BJ (cell line): ENCODE measurements around the gene EIF4E3. TPM values are rescaled to one million over a fixed set of nuclear protein-coding genes. Genes with fewer than 3 reads are reported as not detected.

Experiments used
- CTCF ChIA-PET: fragments of 350-600 bp; formaldehyde crosslinking; extraction: SDS; loops from one replicate; lab custom pipeline; 2021; ENCODE audit warnings: antibody characterized with exemption, inconsistent platforms; lab: Yijun Ruan, JAX
- POLR2A ChIA-PET: fragments of 300-600 bp; sonication (Branson Sonifier 250); formaldehyde crosslinking; extraction: SDS; loops from one replicate; lab custom pipeline; 2021; ENCODE audit warnings: antibody characterized with exemption; lab: Charles Lee
- DNase-seq: peaks from one replicate; pipeline ENCODE4 v3.0.0-alpha.2; 2011; ENCODE audit warnings: low read depth
- H3K27me3 ChIP-seq: 2 replicates; pipeline ENCODE4 v1.6.0; 2011; ENCODE audit warnings: low read length; ENCODE audit not compliant: control insufficient read depth, insufficient read depth
- H3K36me3 ChIP-seq: 2 replicates; pipeline ENCODE4 v1.5.1; 2011; ENCODE audit warnings: low read length; ENCODE audit not compliant: control insufficient read depth, insufficient read depth
- H3K4me3 ChIP-seq: 2 replicates; pipeline ENCODE4 v1.5.1; 2011; ENCODE audit warnings: low read depth, mild to moderate bottlenecking, control low read depth, low read length
- CTCF ChIP-seq: IDR thresholded peaks from 2 replicates; pipeline ENCODE4 v1.5.1; 2011; ENCODE audit warnings: low read depth, mild to moderate bottlenecking, control low read depth, inconsistent platforms, low read length, moderate library complexity; ENCODE audit not compliant: insufficient read depth
- polyA plus RNA-seq: library from polyadenylated mRNA; depleted of rRNA; stranded (reverse); fragments of >200 nt; gene quantifications from 2 replicates; pipeline ENCODE4 v1.2.3, GENCODE V29; 2011

Gene EIF4E3
- polyA plus RNA-seq, 1 experiment: 1.1 TPM

DNA sequence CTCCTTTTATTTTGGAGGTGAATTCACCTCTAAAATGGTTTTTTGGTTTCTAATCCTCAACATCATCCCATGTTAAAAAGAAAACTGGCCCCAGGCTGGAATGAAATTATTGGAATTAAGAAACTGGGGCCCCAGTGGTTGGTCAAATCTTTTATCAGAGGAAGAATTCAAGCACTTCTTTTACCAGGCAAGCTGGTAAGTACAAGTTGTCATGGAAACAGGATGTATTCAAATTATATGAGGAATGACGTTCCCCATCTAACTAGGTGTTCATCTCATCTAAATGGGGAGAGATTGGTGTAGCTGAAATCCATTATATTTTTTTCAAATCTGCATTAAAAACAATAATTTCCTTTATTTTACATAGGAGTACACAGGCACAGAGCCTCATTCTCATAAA lies 9.7 kb upstream of the EIF4E3 start:
- no peak overlapping the region for H3K4me3 ChIP-seq
- no peak for DNase-seq
- CTCF ChIA-PET: interaction anchor here (0.9 kb wide), 1 partner anchor 8 kb away, joined by 3 read pairs; no protein-coding TSS in a partner anchor
- POLR2A ChIA-PET: no interaction called here
- H3K27me3 ChIP-seq: peaks cover 3% of the 10 kb centered on the region; the same call in 1 of the 2 replicates
- H3K36me3 ChIP-seq: no peaks in the 10 kb centered on the region
- no peak for TF ChIP-seq CTCF

DNA sequence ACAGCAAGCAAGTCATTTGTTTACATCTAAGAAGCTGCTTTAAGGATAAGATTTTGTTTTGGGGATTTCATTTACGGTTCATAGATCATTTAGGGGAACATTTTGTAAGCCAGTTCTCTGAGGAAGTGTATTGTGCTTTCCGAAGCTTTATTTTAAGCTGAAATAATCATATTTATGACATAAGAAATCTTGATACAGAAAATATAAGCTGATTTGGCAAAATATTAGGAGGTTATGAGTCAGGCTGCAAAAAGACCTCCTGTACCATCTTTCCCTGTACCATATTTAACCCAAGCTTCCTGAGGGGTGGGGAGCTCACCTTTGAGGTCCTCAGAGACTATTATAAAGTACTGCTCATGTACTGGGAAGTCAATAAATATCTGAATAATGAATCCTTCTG lies 8.1 kb upstream of the EIF4E3 start:
- no peak for TF ChIP-seq CTCF
- Histone ChIP-seq H3K36me3 (no peaks in the 10 kb centered on the region), H3K4me3 (no peak overlapping the region), H3K27me3 (peaks cover 3% of the 10 kb centered on the region; the same call in 1 of the 2 replicates)
- POLR2A ChIA-PET: no interaction called here
- CTCF ChIA-PET: no interaction called here
- DNase-seq: no peak

- CTCF ChIA-PET: interaction anchor here (0.6 to 0.7 kb wide), 2 partner anchors 1079 to 1596 kb away, joined by 3 read pairs; no protein-coding TSS in a partner anchor
Measured at GRCh38 chr3:71732637-71733036, 7.4 kb upstream of the EIF4E3 start.

DNA sequence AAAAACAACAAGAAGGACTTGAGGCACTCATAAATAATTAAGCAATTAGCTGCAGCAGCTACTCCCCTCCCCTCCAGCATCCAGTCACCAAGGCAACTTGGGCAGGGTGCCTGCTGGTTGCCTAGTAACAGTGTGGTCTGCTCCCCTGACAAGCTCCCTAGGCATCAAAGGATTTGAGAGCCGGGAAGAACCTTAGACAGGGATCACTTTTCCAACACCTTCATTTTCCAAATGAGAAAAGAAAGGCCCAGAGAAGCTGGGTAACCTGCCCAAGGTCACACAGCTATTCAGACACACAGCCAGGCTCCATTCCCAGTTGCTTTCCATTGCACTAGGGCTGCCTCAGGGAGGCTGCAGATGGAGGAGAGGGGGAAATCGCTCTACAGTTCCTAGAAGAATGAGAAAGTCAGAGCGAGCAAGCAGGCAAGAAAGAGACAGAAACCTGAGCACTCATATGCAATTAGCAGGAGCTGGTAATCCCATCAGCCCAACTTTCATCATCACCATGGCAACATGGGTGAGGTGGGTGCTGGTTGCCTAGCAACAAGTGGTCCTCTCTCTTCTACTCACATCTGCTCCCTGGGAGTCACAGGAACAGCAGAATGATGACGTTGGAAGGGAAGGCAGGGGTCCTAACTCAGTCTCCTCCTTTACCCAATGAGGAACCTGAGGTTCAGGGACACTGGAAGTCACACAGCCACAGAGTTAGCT lies 3.6 kb upstream of the EIF4E3 start:
- TF ChIP-seq CTCF: no peak
- ChIA-PET POLR2A (no interaction called here), CTCF (interaction anchor here (0.6 to 4.4 kb wide), 24 partner anchors 9 to 1463 kb away, joined by 3 to 16 read pairs (median 4); no protein-coding TSS in a partner anchor)
- no peak for DNase-seq
- peaks cover 5% of the 10 kb centered on the region for H3K27me3 ChIP-seq
- H3K4me3 ChIP-seq: no peak overlapping the region
- no peaks in the 10 kb centered on the region for H3K36me3 ChIP-seq

More at GRCh38 chr3:71732637-71733036, 7.4 kb upstream of the EIF4E3 start:
- Histone ChIP-seq H3K4me3 (no peak overlapping the region), H3K27me3 (peaks cover 2% of the 10 kb centered on the region; the same call in 1 of the 2 replicates), H3K36me3 (no peaks in the 10 kb centered on the region)
- no peak for TF ChIP-seq CTCF
- POLR2A ChIA-PET: no interaction called here
- no peak for DNase-seq

GRCh38 chr3:71726146-71726545 lies 944 bp upstream of the EIF4E3 start:
- no peak for TF ChIP-seq CTCF
- DNase-seq: no peak
- H3K27me3 ChIP-seq: peaks cover 12% of the 10 kb centered on the region
- ChIA-PET CTCF (no interaction called here), POLR2A (no interaction called here)
- H3K36me3 ChIP-seq: no peaks in the 10 kb centered on the region
- H3K4me3 ChIP-seq: no peak overlapping the region
